Stimulated activated CD8-positive, alpha-beta memory T cell treated with anti-CD3 and anti-CD28 coated beads, Interleukin-2, amount 100 ng/mL, for 48 hours (primary cell): Measurements from ENCODE around the gene SRC.
"Not testable (repeated sequence)": the region's sequence is repeated elsewhere in the genome, so short reads cannot be mapped to it uniquely, and the experiment has no call there.

ENCODE experiments used
- DNase-seq, 2 donors: peaks; one replicate each; pipeline ENCODE4 v3.0.0-alpha.2; 2020; ENCODE audit warnings: low read depth in 2 of 2

SRC gene

GRCh38 chr20:37336369-37337207 lies 9.4 kb upstream of the SRC start:
- DNase-seq: peak; percentile 32 to 46

- no peak for DNase-seq
Measured at GRCh38 chr20:37337208-37337991, 8.5 kb upstream of the SRC start.

GRCh38 chr20:37338380-37338779 lies 7.6 kb upstream of the SRC start:
- not testable (repeated sequence) for DNase-seq

- no peak for DNase-seq
Measured at GRCh38 chr20:37339208-37339607, 6.7 kb upstream of the SRC start.

GRCh38 chr20:37339764-37340109 lies 6.2 kb upstream of the SRC start:
- DNase-seq: not testable (repeated sequence)

- DNase-seq: no peak
Measured at GRCh38 chr20:37340998-37341397, 4.9 kb upstream of the SRC start.

- DNase-seq: no peak
Measured at GRCh38 chr20:37341632-37342031, 4.3 kb upstream of the SRC start.

GRCh38 chr20:37342231-37343177 lies 3.4 kb upstream of the SRC start:
- no peak for DNase-seq

- DNase-seq: no peak
Measured at GRCh38 chr20:37343212-37343993, 2.5 kb upstream of the SRC start.

- no peak for DNase-seq
Measured at GRCh38 chr20:37343994-37344355, 2.0 kb upstream of the SRC start.

- DNase-seq: no peak
Measured at GRCh38 chr20:37344506-37345338, 1.2 kb upstream of the SRC start.

- no peak for DNase-seq
Measured at GRCh38 chr20:37346236-37346534, 245 bp downstream of the SRC start.

- no peak for DNase-seq
Measured at GRCh38 chr20:37346535-37347346, 801 bp downstream of the SRC start.

GRCh38 chr20:37347347-37347823 lies 1.4 kb downstream of the SRC start:
- no peak for DNase-seq

- DNase-seq: no peak
Measured at GRCh38 chr20:37347891-37348791, 2.2 kb downstream of the SRC start.

GRCh38 chr20:37348792-37349516 lies 3.0 kb downstream of the SRC start:
- no peak for DNase-seq

GRCh38 chr20:37349517-37350491 lies 3.9 kb downstream of the SRC start:
- DNase-seq: no peak
